Adrenal gland (tissue), 5 donors: Measurements from ENCODE around the gene NT5C3A.

Experiments
- CTCF ChIP-seq, 6 experiments: fragments of 450-650 bp in 4 of 6; fragments of 200-600 bp in 2 of 6; sonication (generic) in 1 of 6; IDR thresholded peaks; 1 replicate in 5 of 6; 2 replicates in 1 of 6; pipeline versions ENCODE4 v1.5.1 to v1.8.0; 2016 to 2021; ENCODE audit warnings: antibody characterized with exemption in 6 of 6, mild to moderate bottlenecking in 2 of 6, moderate library complexity in 1 of 6
- POLR2A ChIP-seq, 2 donors: fragments of 450-650 bp; IDR thresholded peaks; one replicate each; pipeline ENCODE4 v1.6.1; 2017; ENCODE audit warnings: antibody characterized with exemption in 2 of 2, mild to moderate bottlenecking in 2 of 2, moderate library complexity in 1 of 2
- donor health status: DM: no; HTN: no; CAD: no.

GRCh38 chr7:33111614-33112013 is 49.0 kb upstream of the NT5C3A start:
- TF ChIP-seq CTCF (IDR thresholded peaks at IDR 0.05) (no peak), POLR2A (IDR thresholded peaks at IDR 0.05) (no peak)
